Natural killer cell (primary cell): ENCODE results near the gene MIOS. TPM values are rescaled to one million over a fixed set of nuclear protein-coding genes. Genes with fewer than 3 reads are reported as not detected.

Experiments used
- ATAC-seq, 3 donors: fragments of 150-1000 bp in 2 of 3; fragments of 200-7000 bp in 1 of 3; cut with Tn5 transposase; 1 replicate in 1 of 3; 2 replicates in 2 of 3; pipeline ENCODE4 v1.10.0; 2021; ENCODE audit warnings: mild to moderate bottlenecking in 2 of 3, moderate library complexity in 2 of 3
- DNase-seq, 2 donors: peaks; one replicate each; pipeline versions ENCODE4 v3.0.0 to v3.0.0-alpha.2; 2013 to 2021; ENCODE audit warnings: mixed read lengths in 1 of 2
- H3K27ac ChIP-seq: one replicate; pipeline ENCODE4 v1.5.1; 2013; ENCODE audit warnings: mild to moderate bottlenecking, low read length
- H3K27me3 ChIP-seq: one replicate; pipeline ENCODE4 v1.6.1; 2013; ENCODE audit warnings: low read length; ENCODE audit not compliant: control insufficient read depth, insufficient read depth
- H3K36me3 ChIP-seq: one replicate; pipeline ENCODE4 v1.6.1; 2013; ENCODE audit warnings: low read length; ENCODE audit not compliant: control insufficient read depth, insufficient read depth
- H3K4me1 ChIP-seq: one replicate; pipeline ENCODE4 v1.6.1; 2013; ENCODE audit warnings: low read length; ENCODE audit not compliant: control insufficient read depth, insufficient read depth
- H3K4me3 ChIP-seq: one replicate; pipeline ENCODE4 v1.5.1; 2013; ENCODE audit warnings: low read length
- H3K9me3 ChIP-seq: one replicate; pipeline ENCODE4 v1.6.1; 2013; ENCODE audit warnings: low read length; ENCODE audit not compliant: control insufficient read depth, insufficient read depth
- H3K27ac Mint-ChIP-seq, 2 donors: one replicate each; pipeline ENCODE4 v1.8.0; 2022; ENCODE audit warnings: mild to moderate bottlenecking in 2 of 2, mixed read lengths in 2 of 2, moderate library complexity in 1 of 2
- H3K27me3 Mint-ChIP-seq, 2 donors: one replicate each; pipeline ENCODE4 v1.8.0; 2022; ENCODE audit warnings: low read depth in 2 of 2, mixed read lengths in 2 of 2
- H3K36me3 Mint-ChIP-seq: one replicate; pipeline ENCODE4 v1.8.0; 2022; ENCODE audit warnings: mixed read lengths
- H3K4me1 Mint-ChIP-seq, 2 donors: one replicate each; pipeline ENCODE4 v1.8.0; 2022; ENCODE audit warnings: mixed read lengths in 2 of 2
- H3K4me3 Mint-ChIP-seq: one replicate; pipeline ENCODE4 v1.8.0; 2022; ENCODE audit warnings: mild to moderate bottlenecking, moderate library complexity, mixed read lengths
- H3K9me3 Mint-ChIP-seq, 2 donors: one replicate each; pipeline ENCODE4 v1.8.0; 2022; ENCODE audit warnings: mixed read lengths in 2 of 2
- WGBS: methylation state at CpG from one replicate; pipeline ENCODE4 v1.1.7; 2013; ENCODE audit warnings: missing lambda C conversion rate; ENCODE audit not compliant: insufficient coverage; 5-methylcytosine and 5-hydroxymethylcytosine counted together
- intact Hi-C: fragments of 100-400 bp; cut with micrococcal nuclease; formaldehyde crosslinking; loops from one replicate; pipeline ENCODE4 v1.14.2; 2022
- total RNA-seq, 4 donors: library from RNA; stranded (reverse); fragments of 120-200 nt in 1 of 4; gene quantifications; one replicate each; pipeline versions ENCODE4 v1.2.3 to v1.2.4, GENCODE V29; 2013 to 2022
- TF ChIP-seq, protein P1 (sequence below): fragments of 200-600 bp; IDR thresholded peaks from one replicate; pipeline ENCODE4 v1.8.0; 2022; ENCODE audit warnings: antibody characterized with exemption

The MIOS gene
- total RNA-seq, 3 donors from 2014 or later (not counting 1 experiment from before 2014, with no cell fraction given) = 23.5 to 30.9 (median 28.9) TPM

DNA sequence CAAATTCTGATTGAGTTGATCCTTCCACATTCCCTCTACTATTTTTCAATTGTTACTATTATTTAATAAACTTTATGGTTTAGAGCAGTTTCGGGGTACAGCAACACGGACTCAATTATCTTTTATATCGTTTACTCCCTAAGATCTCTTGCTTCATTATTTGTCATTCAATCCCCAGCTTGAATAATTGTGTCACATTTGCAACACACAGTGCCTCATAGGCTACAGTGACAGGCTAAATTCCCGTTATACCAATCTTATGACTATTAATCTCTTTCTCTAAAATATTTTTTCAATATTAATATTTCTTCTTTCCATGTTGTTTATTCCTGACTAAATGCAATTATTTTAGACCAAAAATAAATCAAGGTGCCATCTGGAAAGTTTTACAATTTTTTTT lies 27.0 kb upstream of the MIOS start:
- intact Hi-C loops = loop anchor here (1.0 to 2.0 kb wide), 3 partner anchors 115 to 575 kb away; no protein-coding TSS in a partner anchor
- H3K27ac Mint-ChIP-seq = no peak overlapping the region
- Histone ChIP-seq H3K9me3 (no peaks in the 10 kb centered on the region), H3K36me3 (no peaks in the 10 kb centered on the region), H3K27me3 (no peaks in the 10 kb centered on the region), H3K4me1 (no peaks in the 10 kb centered on the region), H3K4me3 (no peak overlapping the region), H3K27ac (no peak overlapping the region)
- 84% methylated on average over 4 of the region's 4 CpGs for WGBS
- DNase-seq (no peak), ATAC-seq (no peak)
- H3K36me3 Mint-ChIP-seq = no peaks in the 10 kb centered on the region
- no peaks in the 10 kb centered on the region for H3K9me3 Mint-ChIP-seq
- TF ChIP-seq, protein P1, sequence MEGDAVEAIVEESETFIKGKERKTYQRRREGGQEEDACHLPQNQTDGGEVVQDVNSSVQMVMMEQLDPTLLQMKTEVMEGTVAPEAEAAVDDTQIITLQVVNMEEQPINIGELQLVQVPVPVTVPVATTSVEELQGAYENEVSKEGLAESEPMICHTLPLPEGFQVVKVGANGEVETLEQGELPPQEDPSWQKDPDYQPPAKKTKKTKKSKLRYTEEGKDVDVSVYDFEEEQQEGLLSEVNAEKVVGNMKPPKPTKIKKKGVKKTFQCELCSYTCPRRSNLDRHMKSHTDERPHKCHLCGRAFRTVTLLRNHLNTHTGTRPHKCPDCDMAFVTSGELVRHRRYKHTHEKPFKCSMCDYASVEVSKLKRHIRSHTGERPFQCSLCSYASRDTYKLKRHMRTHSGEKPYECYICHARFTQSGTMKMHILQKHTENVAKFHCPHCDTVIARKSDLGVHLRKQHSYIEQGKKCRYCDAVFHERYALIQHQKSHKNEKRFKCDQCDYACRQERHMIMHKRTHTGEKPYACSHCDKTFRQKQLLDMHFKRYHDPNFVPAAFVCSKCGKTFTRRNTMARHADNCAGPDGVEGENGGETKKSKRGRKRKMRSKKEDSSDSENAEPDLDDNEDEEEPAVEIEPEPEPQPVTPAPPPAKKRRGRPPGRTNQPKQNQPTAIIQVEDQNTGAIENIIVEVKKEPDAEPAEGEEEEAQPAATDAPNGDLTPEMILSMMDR = no peak
- peaks cover 5 to 6% of the 10 kb centered on the region in 2 donors for H3K4me1 Mint-ChIP-seq
- H3K4me3 Mint-ChIP-seq = no peak overlapping the region
- H3K27me3 Mint-ChIP-seq = peaks cover 0 to 14% of the 10 kb centered on the region in 2 donors

DNA sequence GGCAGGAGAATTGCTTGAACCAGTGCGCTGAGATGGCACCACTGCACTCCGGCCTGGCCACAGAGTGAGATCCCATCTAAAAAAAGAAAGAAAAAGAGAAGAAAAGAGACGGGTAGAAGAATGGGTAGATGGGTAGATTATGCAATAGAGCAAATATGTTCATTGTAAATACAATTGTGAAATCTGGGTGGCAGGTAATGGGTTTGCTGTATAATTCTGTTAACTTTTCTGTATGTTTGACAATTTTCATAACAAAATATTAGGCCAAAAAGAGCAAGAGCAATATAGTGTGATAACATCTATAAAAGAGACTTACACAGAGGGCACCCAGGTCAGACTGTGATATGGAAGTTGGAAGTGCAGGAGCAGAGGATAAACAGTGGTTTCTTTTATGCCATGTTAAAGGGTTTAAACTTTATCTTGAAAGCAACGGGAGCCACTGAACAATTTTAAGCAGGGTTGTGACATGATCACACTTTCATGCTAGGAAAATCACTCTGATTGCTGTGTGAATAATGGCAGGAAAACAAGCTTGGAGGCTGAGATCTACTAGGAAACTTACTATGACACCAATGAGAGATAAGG lies 24.3 kb upstream of the MIOS start:
- Mint-ChIP-seq H3K4me1 (peaks cover 5 to 6% of the 10 kb centered on the region in 2 donors), H3K27ac (no peak overlapping the region)

DNA sequence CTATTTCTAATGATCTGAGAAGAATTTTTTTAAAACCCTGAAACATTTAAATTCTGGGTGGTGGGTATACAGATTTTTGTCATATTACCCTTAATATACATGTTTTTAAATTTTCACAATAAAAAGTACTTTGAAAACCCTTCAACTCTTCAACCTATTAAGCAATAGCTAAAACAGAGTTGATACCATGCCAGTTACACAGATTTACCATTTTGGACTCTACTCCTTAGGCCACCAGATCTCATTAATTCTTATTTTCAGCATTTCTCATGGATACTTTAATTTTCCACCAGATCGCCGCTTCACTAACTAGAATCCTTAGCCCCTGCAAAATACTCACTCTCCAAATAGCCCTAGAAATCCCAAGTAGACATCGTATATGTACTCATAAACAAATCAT lies 18.3 kb upstream of the MIOS start:
- H3K4me1 ChIP-seq = no peaks in the 10 kb centered on the region
- Mint-ChIP-seq H3K27me3 (no peaks in the 10 kb centered on the region), H3K27ac (no peak overlapping the region), H3K4me3 (no peak overlapping the region), H3K4me1 (no peaks in the 10 kb centered on the region), H3K9me3 (no peaks in the 10 kb centered on the region), H3K36me3 (no peaks in the 10 kb centered on the region)
- no peaks in the 10 kb centered on the region for H3K9me3 ChIP-seq
- TF ChIP-seq, protein P1 = no peak
- H3K27ac ChIP-seq = no peak overlapping the region
- 100% methylated on average over 3 of the region's 3 CpGs for WGBS
- ATAC-seq (no peak), DNase-seq (no peak)
- H3K4me3 ChIP-seq = no peak overlapping the region
- H3K27me3 ChIP-seq = no peaks in the 10 kb centered on the region
- no peaks in the 10 kb centered on the region for H3K36me3 ChIP-seq
- intact Hi-C loops = no loop called here

More for the DNA sequence above, 24.3 kb upstream of the MIOS start:
- TF ChIP-seq, protein P1 = no peak
- intact Hi-C loops = no loop called here
- 92% methylated on average over 4 of the region's 4 CpGs for WGBS
- DNase-seq = no peak
- Mint-ChIP-seq H3K27me3 (peaks cover 0 to 7% of the 10 kb centered on the region in 2 donors), H3K36me3 (no peaks in the 10 kb centered on the region), H3K4me3 (no peak overlapping the region), H3K9me3 (no peaks in the 10 kb centered on the region)
- Histone ChIP-seq H3K27ac (no peak overlapping the region), H3K4me3 (no peak overlapping the region), H3K4me1 (no peaks in the 10 kb centered on the region), H3K36me3 (no peaks in the 10 kb centered on the region), H3K9me3 (no peaks in the 10 kb centered on the region), H3K27me3 (no peaks in the 10 kb centered on the region)
- no peak for ATAC-seq

DNA sequence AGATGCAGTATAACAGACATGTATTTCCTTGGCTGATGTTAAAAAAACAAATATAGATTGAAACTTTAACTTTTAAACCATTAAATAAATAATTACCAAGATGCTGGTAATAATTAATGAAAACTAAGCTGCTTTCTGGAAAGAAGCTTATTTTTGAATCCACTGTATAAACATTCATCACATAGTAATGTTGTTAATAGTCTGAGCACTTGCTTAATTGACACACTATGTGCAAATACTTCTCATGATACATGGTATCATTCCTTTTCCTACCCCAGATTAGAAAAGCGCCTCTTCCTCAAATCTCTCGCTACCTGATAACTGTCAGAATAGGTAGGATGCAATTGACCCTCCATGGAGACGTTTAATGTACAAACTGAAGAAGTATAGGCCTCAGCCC lies 16.0 kb upstream of the MIOS start:
- no peak overlapping the region for H3K27ac ChIP-seq

More for the DNA sequence above, 16.0 kb upstream of the MIOS start:
- TF ChIP-seq, protein P1 = no peak
- Histone ChIP-seq H3K4me1 (no peaks in the 10 kb centered on the region), H3K4me3 (no peak overlapping the region), H3K9me3 (no peaks in the 10 kb centered on the region), H3K36me3 (no peaks in the 10 kb centered on the region), H3K27me3 (no peaks in the 10 kb centered on the region)
- Mint-ChIP-seq H3K36me3 (no peaks in the 10 kb centered on the region), H3K4me3 (no peak overlapping the region), H3K4me1 (no peaks in the 10 kb centered on the region), H3K9me3 (no peaks in the 10 kb centered on the region), H3K27me3 (no peaks in the 10 kb centered on the region), H3K27ac (no peak overlapping the region)
- 96% methylated on average over 3 of the region's 3 CpGs for WGBS
- ATAC-seq = no peak
- DNase-seq = no peak
- intact Hi-C loops = no loop called here
